Parathyroid adenoma (tissue), 2 donors: ENCODE measurements around the gene MRPS30.

Experiments used
- H2AFZ ChIP-seq: fragments of 300-600 bp; sonication (generic); one replicate; pipeline ENCODE4 v1.7.0; 2017; ENCODE audit warnings: antibody characterized with exemption, mild to moderate bottlenecking
- H3K27ac ChIP-seq: fragments of 300-600 bp; sonication (generic); one replicate; pipeline ENCODE4 v1.7.0; 2017
- H3K27me3 ChIP-seq: fragments of 300-600 bp; sonication (generic); one replicate; pipeline ENCODE4 v1.7.0; 2017; ENCODE audit warnings: low read length; ENCODE audit not compliant: control insufficient read depth, insufficient read depth
- H3K36me3 ChIP-seq: fragments of 300-600 bp; sonication (generic); one replicate; pipeline ENCODE4 v1.7.0; 2017; ENCODE audit warnings: low read length; ENCODE audit not compliant: control insufficient read depth, insufficient read depth
- H3K4me1 ChIP-seq: fragments of 300-600 bp; sonication (generic); one replicate; pipeline ENCODE4 v1.7.0; 2017; ENCODE audit warnings: control low read depth
- H3K4me2 ChIP-seq: fragments of 300-600 bp; sonication (generic); one replicate; pipeline ENCODE4 v1.7.0; 2017; ENCODE audit warnings: low read length
- H3K4me3 ChIP-seq: fragments of 300-600 bp; sonication (generic); one replicate; pipeline ENCODE4 v1.7.0; 2017; ENCODE audit warnings: low read depth, low read length
- H3K79me2 ChIP-seq: fragments of 300-600 bp; sonication (generic); one replicate; pipeline ENCODE4 v1.7.0; 2017; ENCODE audit warnings: control low read depth
- H3K9ac ChIP-seq: fragments of 300-600 bp; sonication (generic); one replicate; pipeline ENCODE4 v1.7.0; 2017; ENCODE audit warnings: mild to moderate bottlenecking
- H3K9me3 ChIP-seq: fragments of 300-600 bp; sonication (generic); one replicate; pipeline ENCODE4 v1.7.0; 2017; ENCODE audit warnings: low read length; ENCODE audit not compliant: control insufficient read depth
- TF ChIP-seq, protein P1 (sequence below): fragments of 300-600 bp; sonication (generic); IDR thresholded peaks from one replicate; pipeline ENCODE4 v1.7.0; 2017; ENCODE audit warnings: antibody characterized with exemption, mild to moderate bottlenecking
- donor health status: primary hyperparathyroidism.

The MRPS30 gene

DNA sequence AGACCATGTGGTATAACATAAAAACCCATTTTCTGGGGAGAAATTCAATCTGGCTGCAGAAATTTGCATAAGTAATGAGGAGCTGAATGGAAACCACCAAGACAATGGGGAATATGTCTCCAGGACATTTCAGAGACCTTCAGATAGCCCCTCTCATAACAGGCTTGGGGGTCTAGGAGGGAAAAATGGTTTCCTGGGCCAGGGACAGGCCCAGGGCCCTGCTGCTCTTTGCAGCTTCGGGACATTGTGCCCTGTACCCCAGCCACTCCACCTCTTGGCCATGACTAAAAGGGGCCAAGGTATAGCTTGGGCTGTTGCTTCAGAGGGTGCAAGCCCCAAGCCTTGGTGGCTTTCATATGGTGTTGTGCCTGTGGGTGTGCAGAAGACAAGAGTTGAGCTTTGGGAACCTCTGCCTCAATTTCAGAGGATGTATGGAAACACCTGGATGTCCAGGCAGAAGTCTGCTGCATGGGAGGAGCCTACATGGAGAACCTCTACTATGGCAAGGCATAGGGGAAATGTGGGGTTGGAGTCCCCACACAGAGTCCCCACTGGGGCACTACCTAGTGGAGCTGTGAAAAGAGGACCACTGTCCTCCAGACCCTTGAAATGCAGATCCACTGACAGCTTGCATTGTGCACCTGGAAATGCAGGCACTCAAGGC is 30.4 kb downstream of the MRPS30 start:
- Histone ChIP-seq H3K4me1 (no peaks in the 10 kb centered on the region), H3K27me3 (no peaks in the 10 kb centered on the region), H3K27ac (no peak overlapping the region), H3K36me3 (no peaks in the 10 kb centered on the region), H3K9ac (no peak overlapping the region), H3K4me2 (no peak overlapping the region), H3K9me3 (no peaks in the 10 kb centered on the region), H3K4me3 (no peak overlapping the region), H3K79me2 (no peaks in the 10 kb centered on the region), H2AFZ (no peak overlapping the region)
- TF ChIP-seq, protein P1, sequence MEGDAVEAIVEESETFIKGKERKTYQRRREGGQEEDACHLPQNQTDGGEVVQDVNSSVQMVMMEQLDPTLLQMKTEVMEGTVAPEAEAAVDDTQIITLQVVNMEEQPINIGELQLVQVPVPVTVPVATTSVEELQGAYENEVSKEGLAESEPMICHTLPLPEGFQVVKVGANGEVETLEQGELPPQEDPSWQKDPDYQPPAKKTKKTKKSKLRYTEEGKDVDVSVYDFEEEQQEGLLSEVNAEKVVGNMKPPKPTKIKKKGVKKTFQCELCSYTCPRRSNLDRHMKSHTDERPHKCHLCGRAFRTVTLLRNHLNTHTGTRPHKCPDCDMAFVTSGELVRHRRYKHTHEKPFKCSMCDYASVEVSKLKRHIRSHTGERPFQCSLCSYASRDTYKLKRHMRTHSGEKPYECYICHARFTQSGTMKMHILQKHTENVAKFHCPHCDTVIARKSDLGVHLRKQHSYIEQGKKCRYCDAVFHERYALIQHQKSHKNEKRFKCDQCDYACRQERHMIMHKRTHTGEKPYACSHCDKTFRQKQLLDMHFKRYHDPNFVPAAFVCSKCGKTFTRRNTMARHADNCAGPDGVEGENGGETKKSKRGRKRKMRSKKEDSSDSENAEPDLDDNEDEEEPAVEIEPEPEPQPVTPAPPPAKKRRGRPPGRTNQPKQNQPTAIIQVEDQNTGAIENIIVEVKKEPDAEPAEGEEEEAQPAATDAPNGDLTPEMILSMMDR = no peak

DNA sequence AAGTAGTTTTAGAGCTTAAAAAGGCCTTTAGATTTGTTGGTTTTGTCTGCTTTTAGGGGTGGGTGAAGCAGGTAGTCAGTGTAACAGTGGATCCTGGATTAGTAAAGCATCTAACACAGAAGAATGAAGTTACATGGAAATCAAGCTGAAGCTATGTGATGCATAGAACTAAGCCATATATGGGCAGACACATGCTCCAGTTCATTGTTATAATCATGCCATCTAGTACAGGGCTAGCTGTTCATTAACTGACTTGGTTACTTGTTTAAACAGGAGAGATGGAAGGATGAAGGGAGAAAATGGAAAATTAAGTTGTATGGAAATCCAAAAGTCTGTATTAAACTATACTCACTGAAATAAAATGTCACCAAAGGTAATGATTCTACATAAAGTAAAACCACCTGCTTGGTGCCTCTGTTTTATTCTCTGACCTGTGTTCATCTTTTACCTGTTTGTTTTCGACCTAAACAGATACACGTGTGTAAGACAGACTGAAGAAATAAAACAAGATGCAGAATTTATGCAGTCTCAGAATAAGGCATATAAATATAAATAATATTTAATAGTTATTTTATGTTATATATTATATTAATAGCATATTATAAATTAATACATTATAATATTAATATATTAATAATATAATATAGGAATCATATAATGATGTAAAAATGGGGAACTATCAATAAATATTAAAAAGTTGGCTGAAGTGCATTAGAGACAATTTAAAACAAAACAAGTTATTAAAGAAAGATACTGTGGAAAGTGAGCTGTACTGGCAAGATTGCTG is 33.9 kb downstream of the MRPS30 start:
- no peaks in the 10 kb centered on the region for H3K36me3 ChIP-seq
- H3K27me3 ChIP-seq = no peaks in the 10 kb centered on the region
- H3K4me1 ChIP-seq = no peaks in the 10 kb centered on the region
- no peak overlapping the region for H3K27ac ChIP-seq
- H3K4me3 ChIP-seq = no peak overlapping the region
- TF ChIP-seq, protein P1 = no peak
- no peaks in the 10 kb centered on the region for H3K79me2 ChIP-seq
- no peak overlapping the region for H3K9ac ChIP-seq
- no peak overlapping the region for H2AFZ ChIP-seq
- H3K4me2 ChIP-seq = no peak overlapping the region
- H3K9me3 ChIP-seq = no peaks in the 10 kb centered on the region

DNA sequence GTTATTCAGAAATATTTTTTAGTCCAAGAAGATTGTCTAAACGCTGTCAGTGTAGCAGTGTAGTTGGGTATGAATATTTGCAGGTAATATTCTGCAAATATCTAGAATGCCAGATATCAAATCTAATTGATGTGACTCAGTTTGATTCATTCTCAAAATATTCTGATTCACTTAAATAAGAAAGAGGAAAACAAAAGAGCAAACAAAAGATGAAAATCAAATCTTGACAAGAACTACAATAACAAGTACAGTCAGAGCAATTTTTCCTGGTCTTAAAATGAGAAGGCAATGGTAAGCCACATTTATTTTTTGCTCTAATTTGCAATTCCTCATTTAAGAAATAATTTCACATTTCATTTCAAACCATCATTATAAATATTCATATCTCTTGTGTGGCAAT is 36.0 kb downstream of the MRPS30 start:
- H3K36me3 ChIP-seq = no peaks in the 10 kb centered on the region
- H3K9ac ChIP-seq = no peak overlapping the region
- H3K79me2 ChIP-seq = no peaks in the 10 kb centered on the region
- H3K4me3 ChIP-seq = no peak overlapping the region
- H3K4me2 ChIP-seq = no peak overlapping the region
- H3K4me1 ChIP-seq = no peaks in the 10 kb centered on the region
- no peaks in the 10 kb centered on the region for H3K27me3 ChIP-seq
- no peak overlapping the region for H3K27ac ChIP-seq
- no peaks in the 10 kb centered on the region for H3K9me3 ChIP-seq
- no peak overlapping the region for H2AFZ ChIP-seq
- TF ChIP-seq, protein P1 = no peak

DNA sequence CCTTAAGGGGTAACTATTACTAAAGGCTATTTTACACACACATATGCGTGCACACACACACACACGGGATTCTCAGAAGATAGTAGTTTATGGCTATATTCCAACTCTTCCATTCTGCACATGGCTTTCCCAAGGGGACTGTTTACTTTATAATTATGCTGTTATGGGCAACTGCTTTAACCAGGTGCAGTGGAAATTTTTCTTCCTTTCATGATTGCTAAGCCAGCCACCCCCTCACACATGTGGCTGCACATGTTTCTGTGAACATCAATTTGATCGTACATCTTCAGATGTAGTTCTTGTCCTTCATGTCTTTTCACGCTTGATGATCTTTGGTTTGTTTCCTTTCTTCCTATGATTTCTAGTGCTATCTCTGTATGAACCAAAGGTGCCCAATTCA is 37.0 kb downstream of the MRPS30 start:
- no peaks in the 10 kb centered on the region for H3K36me3 ChIP-seq
- H3K27me3 ChIP-seq = no peaks in the 10 kb centered on the region
- H3K4me1 ChIP-seq = no peaks in the 10 kb centered on the region
- no peaks in the 10 kb centered on the region for H3K9me3 ChIP-seq
- TF ChIP-seq, protein P1 = no peak
- no peak overlapping the region for H3K4me2 ChIP-seq
- no peak overlapping the region for H3K9ac ChIP-seq
- no peak overlapping the region for H3K4me3 ChIP-seq
- H3K27ac ChIP-seq = no peak overlapping the region
- H3K79me2 ChIP-seq = no peaks in the 10 kb centered on the region
- H2AFZ ChIP-seq = no peak overlapping the region
